Hepatocyte (in vitro differentiated cells): ENCODE results near the gene TIAM1. TPM values are rescaled to one million over a fixed set of nuclear protein-coding genes. Genes with fewer than 3 reads are reported as not detected.

ENCODE experiments used
- DNase-seq: peaks from one replicate; pipeline ENCODE4 v3.0.0-alpha.2; 2016; ENCODE audit warnings: low spot score
- H2AFZ ChIP-seq: fragments of 200-600 bp; sonication (generic); 2 replicates; pipeline ENCODE4 v1.6.0; 2016; ENCODE audit warnings: antibody characterized with exemption, mild to moderate bottlenecking
- H3K27ac ChIP-seq: fragments of 200-600 bp; sonication (generic); 2 replicates; pipeline ENCODE4 v1.5.1; 2016; ENCODE audit warnings: mild to moderate bottlenecking
- H3K27me3 ChIP-seq: fragments of 200-600 bp; sonication (generic); 2 replicates; pipeline ENCODE4 v1.6.1; 2016
- H3K36me3 ChIP-seq: fragments of 200-600 bp; sonication (generic); replicated peaks from 2 replicates; pipeline ENCODE4 v1.5.1; 2016; ENCODE audit warnings: low read depth; ENCODE audit not compliant: insufficient read depth
- H3K4me1 ChIP-seq: fragments of 200-600 bp; sonication (generic); 2 replicates; pipeline ENCODE4 v1.5.1; 2016; ENCODE audit warnings: mild to moderate bottlenecking, moderate library complexity; ENCODE audit not compliant: insufficient read depth
- H3K4me2 ChIP-seq: fragments of 200-600 bp; sonication (generic); 2 replicates; pipeline ENCODE4 v1.6.0; 2016
- H3K4me3 ChIP-seq: fragments of 200-600 bp; sonication (generic); 2 replicates; pipeline ENCODE4 v1.5.1; 2016; ENCODE audit warnings: mild to moderate bottlenecking
- H3K79me2 ChIP-seq: fragments of 200-600 bp; sonication (generic); 2 replicates; pipeline ENCODE4 v1.6.0; 2017; ENCODE audit warnings: mild to moderate bottlenecking
- H3K9me2 ChIP-seq: fragments of 200-600 bp; sonication (generic); replicated peaks from 2 replicates; pipeline ENCODE4 v1.6.0; 2017; ENCODE audit warnings: mild to moderate bottlenecking; ENCODE audit not compliant: insufficient read depth
- H3K9me3 ChIP-seq: fragments of 200-600 bp; sonication (generic); 2 replicates; pipeline ENCODE4 v1.5.1; 2016; ENCODE audit warnings: low read depth, mild to moderate bottlenecking
- H4K20me1 ChIP-seq: fragments of 200-600 bp; sonication (generic); 2 replicates; pipeline ENCODE4 v1.6.0; 2016; ENCODE audit warnings: mild to moderate bottlenecking; ENCODE audit not compliant: insufficient read depth, poor library complexity, severe bottlenecking
- EZH2 ChIP-seq: fragments of 200-600 bp; sonication (generic); IDR thresholded peaks from 2 replicates; pipeline ENCODE4 v1.6.1; 2016; ENCODE audit warnings: antibody characterized with exemption, mild to moderate bottlenecking, borderline replicate concordance
- EZH2phosphoT487 ChIP-seq: fragments of 200-600 bp; sonication (generic); IDR thresholded peaks from one replicate; pipeline ENCODE4 v1.6.1; 2018; ENCODE audit warnings: antibody characterized with exemption, mild to moderate bottlenecking, low read depth, moderate library complexity; ENCODE audit not compliant: unreplicated experiment, severe bottlenecking
- WGBS: methylation state at CpG from one replicate; pipeline ENCODE4 v1.1.6; 2016; ENCODE audit warnings: low lambda C conversion rate; ENCODE audit errors: missing lambda C conversion rate; 5-methylcytosine and 5-hydroxymethylcytosine counted together
- polyA plus RNA-seq: library from polyadenylated mRNA; unstranded; fragments of >200 nt; fragmentation: Nextera tagmentation; extraction: Ambion mirVana; gene quantifications from 2 replicates; pipeline ENCODE4 v1.2.1, GENCODE V29; 2016
- total RNA-seq: library from RNA; depleted of rRNA; stranded (reverse); fragments of >200 nt; gene quantifications from 2 replicates; pipeline ENCODE4 v1.2.3, GENCODE V29; 2014
- TF ChIP-seq, protein P1 (sequence below): fragments of 200-600 bp; sonication (generic); IDR thresholded peaks from 2 replicates; pipeline ENCODE4 v1.5.1; 2016; ENCODE audit warnings: antibody characterized with exemption, mild to moderate bottlenecking; ENCODE audit not compliant: poor library complexity

TIAM1 gene
- total and polyA plus RNA-seq, 2 experiments from 2014 or later, result 8.8 TPM

DNA sequence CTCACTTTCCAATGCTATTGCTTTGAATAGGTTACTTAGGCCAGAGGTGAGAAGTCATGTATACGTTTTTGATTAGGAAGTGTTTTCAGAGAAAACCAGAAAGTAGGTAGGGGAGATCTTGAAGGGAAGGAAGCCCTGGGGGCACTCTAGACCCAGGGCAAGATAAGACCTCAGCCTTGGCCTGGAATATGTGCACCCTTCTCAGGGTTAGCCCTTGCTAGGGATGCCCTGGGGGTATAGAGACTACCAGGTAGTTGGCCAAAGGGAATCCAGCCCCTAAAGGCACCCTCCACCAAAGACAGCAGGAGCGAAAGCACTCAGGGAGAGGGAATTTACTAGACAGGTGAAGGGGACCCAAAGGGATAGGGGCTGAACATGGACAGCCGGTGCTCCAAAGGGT, 7.0 kb downstream of the TIAM1 start:
- H3K79me2 ChIP-seq, result peaks cover 8% of the 10 kb centered on the region
- no peak overlapping the region for H3K4me2 ChIP-seq
- peaks cover 5% of the 10 kb centered on the region for H3K27me3 ChIP-seq
- no peak overlapping the region for H3K4me3 ChIP-seq
- no peak for DNase-seq
- TF ChIP-seq EZH2 (no peak), EZH2phosphoT487 (no peak)
- TF ChIP-seq, protein P1, sequence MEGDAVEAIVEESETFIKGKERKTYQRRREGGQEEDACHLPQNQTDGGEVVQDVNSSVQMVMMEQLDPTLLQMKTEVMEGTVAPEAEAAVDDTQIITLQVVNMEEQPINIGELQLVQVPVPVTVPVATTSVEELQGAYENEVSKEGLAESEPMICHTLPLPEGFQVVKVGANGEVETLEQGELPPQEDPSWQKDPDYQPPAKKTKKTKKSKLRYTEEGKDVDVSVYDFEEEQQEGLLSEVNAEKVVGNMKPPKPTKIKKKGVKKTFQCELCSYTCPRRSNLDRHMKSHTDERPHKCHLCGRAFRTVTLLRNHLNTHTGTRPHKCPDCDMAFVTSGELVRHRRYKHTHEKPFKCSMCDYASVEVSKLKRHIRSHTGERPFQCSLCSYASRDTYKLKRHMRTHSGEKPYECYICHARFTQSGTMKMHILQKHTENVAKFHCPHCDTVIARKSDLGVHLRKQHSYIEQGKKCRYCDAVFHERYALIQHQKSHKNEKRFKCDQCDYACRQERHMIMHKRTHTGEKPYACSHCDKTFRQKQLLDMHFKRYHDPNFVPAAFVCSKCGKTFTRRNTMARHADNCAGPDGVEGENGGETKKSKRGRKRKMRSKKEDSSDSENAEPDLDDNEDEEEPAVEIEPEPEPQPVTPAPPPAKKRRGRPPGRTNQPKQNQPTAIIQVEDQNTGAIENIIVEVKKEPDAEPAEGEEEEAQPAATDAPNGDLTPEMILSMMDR, result no peak
- H3K9me3 ChIP-seq, result no peaks in the 10 kb centered on the region
- H4K20me1 ChIP-seq, result no peaks in the 10 kb centered on the region
- no peaks in the 10 kb centered on the region for H3K36me3 ChIP-seq
- no peak overlapping the region for H3K27ac ChIP-seq
- 89% methylated on average over 3 of the region's 3 CpGs for WGBS
- no peak overlapping the region for H2AFZ ChIP-seq
- no peaks in the 10 kb centered on the region for H3K9me2 ChIP-seq
- no peaks in the 10 kb centered on the region for H3K4me1 ChIP-seq

- H2AFZ ChIP-seq, result no peak overlapping the region
- no peaks in the 10 kb centered on the region for H3K9me2 ChIP-seq
- WGBS, result 94% methylated on average over 6 of the region's 6 CpGs
- no peak for DNase-seq
- no peak overlapping the region for H3K4me3 ChIP-seq
- no peaks in the 10 kb centered on the region for H3K9me3 ChIP-seq
- H4K20me1 ChIP-seq, result no peaks in the 10 kb centered on the region
- H3K27ac ChIP-seq, result no peak overlapping the region
- peaks cover 2% of the 10 kb centered on the region for H3K27me3 ChIP-seq
- H3K36me3 ChIP-seq, result no peaks in the 10 kb centered on the region
- H3K4me1 ChIP-seq, result no peaks in the 10 kb centered on the region
- peaks cover 8% of the 10 kb centered on the region for H3K79me2 ChIP-seq
- no peak for TF ChIP-seq EZH2phosphoT487
- TF ChIP-seq, protein P1, result no peak
- no peak for TF ChIP-seq EZH2
- no peak overlapping the region for H3K4me2 ChIP-seq
These were observed 7.4 kb downstream of the TIAM1 start for GRCh38 chr21:31336739-31337040.

- no peaks in the 10 kb centered on the region for H3K27me3 ChIP-seq
- H3K4me1 ChIP-seq, result no peaks in the 10 kb centered on the region
- no peak overlapping the region for H3K27ac ChIP-seq
- TF ChIP-seq EZH2phosphoT487 (no peak), EZH2 (no peak)
- TF ChIP-seq, protein P1, result no peak
- no peaks in the 10 kb centered on the region for H3K36me3 ChIP-seq
- peaks cover 2% of the 10 kb centered on the region for H3K79me2 ChIP-seq
- H2AFZ ChIP-seq, result no peak overlapping the region
- 89% methylated on average over 12 of the region's 12 CpGs for WGBS
- H4K20me1 ChIP-seq, result no peaks in the 10 kb centered on the region
- no peak overlapping the region for H3K4me3 ChIP-seq
- H3K9me3 ChIP-seq, result no peaks in the 10 kb centered on the region
- H3K4me2 ChIP-seq, result no peak overlapping the region
- H3K9me2 ChIP-seq, result no peaks in the 10 kb centered on the region
- DNase-seq, result peak; percentile 27
These were observed 7.9 kb downstream of the TIAM1 start for GRCh38 chr21:31335957-31336738.
